Activated effector memory CD4-positive, alpha-beta T cell treated with anti-CD3 and anti-CD28 coated beads, Interleukin-2, amount 50 U/mL, for 16 hours (primary cell): Measurements from ENCODE around the gene GGPS1.
A peak's percentile ranks its signal among the peaks of the same experiment; 100 is the strongest.
"Not testable (repeated sequence)": the region's sequence is repeated elsewhere in the genome, so short reads cannot be mapped to it uniquely, and the experiment has no call there.

Source experiments
- DNase-seq: peaks from one replicate; pipeline ENCODE4 v3.0.0-alpha.2; 2020

Gene GGPS1

DNA sequence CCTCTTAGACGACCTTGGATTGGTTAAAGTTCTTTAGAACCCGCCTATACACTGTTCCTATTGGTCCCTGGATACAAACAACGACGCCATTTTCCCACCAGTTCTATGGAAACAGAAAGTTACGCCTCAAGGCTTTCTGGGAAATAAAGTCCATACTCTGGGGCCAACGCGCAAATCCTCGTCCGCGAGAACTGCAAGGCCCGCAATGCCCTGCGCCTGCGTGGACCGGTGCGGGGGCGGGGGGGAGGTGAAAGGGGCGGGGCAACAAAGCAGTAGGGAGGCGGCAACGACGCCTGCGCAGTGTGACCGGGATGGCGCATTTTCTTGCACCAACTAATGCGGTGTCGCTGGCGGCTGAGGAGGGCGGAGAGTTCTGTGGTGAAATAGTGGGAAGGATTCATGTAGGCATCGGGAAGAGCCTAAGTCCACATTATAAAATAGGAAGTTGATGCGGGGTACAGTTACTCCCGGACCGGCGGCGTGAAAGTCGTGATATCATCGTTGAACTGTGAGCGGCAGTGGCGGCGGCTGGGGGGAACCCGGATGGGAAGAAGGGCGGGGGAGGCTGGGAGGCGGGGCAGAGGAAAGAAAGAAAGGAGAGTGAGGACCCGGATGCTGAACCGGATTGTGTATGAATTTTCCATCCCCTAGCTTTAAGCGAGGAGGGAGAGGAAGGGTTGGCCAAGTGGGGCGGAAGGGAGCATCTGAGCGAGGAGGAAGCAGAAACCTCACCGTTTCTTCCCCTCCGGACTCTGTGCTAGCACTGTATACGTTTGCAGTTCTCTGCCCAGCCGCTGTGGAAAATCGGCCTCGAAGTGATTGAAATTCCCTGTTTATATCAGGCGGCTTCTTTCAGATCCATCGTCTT, at the start of gene GGPS1:
GGPS1 (plus strand) TSS at position 300 of the 868 bp plus-strand sequence. CDS start 6,695 bp downstream, outside the sequence.
- DNase-seq = peak; percentile 99

DNA sequence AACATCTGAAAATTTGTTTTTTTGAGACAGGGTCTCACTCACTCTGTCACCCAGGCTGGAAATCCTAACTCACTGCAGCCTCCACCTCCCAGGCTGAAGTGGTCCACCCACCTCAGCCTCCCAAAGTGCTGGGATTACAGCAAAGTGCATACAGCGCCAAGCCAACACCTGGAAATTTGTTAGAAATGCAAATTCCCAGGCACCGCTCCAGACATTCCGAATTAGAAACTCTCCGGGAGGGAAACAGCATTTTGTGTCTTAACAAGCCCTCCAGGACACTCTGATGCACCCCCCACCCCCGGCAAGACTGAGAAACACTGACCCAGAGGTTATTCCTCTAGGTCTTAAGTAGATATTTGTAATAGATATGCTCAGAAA, 49.5 kb upstream of the GGPS1 start:
- no peak for DNase-seq

DNA sequence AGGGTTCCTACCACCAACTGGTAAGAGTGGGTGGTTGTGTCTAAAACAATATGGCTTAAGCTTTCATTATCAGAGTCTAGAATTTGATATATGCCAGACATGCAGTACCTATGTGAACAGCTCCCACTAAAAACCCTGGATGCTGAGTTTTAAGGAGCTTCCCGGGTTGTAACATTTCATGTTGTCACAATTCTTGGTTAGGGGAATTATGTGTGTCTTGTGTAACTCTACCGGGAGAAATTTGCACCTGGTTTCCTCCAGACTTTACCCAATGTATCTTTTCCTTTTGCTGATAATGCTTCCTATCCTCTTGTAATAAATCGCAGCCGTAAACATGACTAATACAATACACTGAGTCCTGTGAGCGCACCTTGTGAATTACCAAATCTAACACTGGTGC, 48.7 kb upstream of the GGPS1 start:
- DNase-seq = no peak

DNA sequence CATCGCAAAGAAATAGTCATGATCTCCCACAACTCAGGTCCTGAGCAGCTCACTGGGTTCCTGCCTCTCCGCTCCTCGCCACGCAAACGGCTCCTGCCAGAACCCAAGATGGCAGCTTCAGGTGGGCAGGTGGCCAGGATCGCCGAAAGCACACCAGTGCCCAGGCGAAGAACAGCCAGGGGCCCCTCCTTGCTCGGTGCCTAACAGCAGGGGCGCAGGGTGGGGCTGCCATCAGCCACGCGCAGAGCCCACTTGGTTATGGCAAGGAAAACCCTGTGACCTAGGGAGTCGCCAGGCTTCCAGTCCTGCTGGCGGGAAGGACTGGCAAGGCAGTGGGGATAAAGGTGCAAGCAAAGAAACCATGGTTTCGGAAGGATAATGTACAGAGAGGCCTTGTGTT, 47.9 kb upstream of the GGPS1 start:
- no peak for DNase-seq

DNA sequence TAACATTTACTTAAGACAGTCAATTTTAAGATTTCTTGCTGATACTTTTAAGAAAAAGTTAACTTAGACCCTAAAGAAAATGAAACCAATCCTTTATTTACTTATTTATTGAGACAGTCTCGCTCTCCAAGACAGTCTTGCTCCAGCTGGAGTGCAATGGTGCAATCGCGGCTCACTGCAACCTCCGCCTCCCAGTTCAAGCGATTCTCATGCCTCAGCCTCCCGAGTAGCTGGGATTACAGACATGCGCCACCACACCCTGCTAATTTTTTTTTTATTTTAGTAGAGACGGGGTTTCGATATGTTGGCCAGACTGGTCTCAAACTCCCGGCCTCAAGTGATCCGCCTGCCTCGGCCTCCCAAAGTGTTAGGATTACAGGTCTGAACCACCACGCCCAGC, 44.7 kb upstream of the GGPS1 start:
- not testable (repeated sequence) for DNase-seq

GRCh38 chr1:235284231-235284769, 44.1 kb upstream of the GGPS1 start:
- DNase-seq = no peak

DNA sequence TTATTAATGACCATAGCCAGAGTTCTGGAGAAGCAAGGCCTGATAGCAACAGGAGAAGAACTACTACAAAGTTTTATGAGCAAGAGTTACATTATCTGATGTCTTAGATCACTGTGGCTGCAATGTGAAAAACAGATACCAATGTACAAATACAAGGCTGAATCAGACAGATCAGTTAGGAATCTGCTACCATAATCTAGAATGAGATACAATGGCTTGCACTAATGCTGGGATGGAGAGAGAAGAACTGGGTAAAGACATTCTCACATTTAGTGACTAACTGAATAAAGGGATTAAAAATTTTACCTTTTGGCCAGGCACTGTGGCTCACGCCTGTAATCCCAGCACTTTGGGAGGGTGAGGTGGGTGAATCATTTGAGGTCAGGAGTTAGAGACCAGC, 41.7 kb upstream of the GGPS1 start:
- no peak for DNase-seq

- DNase-seq = no peak
These were observed 41.0 kb upstream of the GGPS1 start for GRCh38 chr1:235287208-235287882.

DNA sequence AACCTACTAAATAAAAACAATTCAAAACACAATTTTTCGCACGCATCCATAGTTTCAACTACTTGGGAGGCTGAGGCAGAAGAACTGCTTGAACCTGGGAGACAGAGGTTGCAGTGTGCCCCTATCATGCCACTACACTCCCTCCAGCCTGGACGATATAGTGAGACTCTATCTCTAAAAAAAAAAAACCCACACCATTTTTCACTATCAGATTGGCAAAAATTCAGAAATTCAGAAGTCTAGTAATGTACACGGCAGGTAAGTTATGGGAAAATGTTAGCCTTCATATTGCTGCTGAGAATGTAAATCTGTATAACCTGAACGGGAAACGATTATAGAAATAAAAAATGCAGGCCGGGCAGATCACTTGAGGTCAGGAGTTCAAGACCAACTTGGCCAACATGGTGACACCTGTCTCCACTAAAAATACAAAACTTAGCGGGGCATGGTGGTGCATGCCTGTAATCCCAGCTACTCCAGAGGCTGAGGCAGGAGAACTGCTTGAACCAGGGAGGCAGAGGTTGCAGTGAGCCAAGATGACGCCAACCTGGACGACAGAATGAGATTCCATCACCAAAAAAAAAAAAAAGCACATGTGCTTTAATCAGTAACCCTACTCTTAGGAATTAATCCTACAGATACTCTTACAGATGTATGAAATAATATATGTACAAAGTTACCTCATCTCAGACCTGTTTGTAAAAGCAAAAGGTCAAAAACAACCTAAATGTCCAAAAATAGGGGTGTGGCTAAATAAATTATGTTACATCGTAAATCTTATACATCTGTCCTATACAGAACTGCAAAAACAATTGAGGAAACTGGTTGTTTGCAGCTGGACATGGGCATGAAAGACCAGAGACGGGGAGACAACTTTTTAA, 38.3 kb upstream of the GGPS1 start:
- no peak for DNase-seq

- DNase-seq = no peak
These were observed 37.4 kb upstream of the GGPS1 start for GRCh38 chr1:235290740-235291502.

- DNase-seq = no peak
These were observed 36.7 kb upstream of the GGPS1 start for GRCh38 chr1:235291599-235292091.

DNA sequence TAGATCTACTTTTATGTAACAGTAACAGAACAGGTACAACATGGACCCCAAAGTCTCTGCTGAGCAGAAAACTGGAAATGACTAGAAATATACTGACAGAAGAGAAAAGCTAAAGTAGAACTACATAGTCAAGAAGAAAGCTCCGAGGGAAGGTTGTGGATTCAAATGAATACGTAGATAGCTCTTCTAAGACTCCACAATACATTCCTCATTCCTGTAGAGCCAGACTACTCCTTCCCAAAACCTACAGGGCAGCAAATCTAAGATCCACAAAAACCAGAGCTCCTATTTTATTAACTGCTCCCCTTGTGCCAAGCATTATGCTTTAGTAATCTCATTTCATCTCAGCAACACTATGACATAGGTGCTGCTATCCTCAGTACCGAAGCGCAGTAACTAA, 35.6 kb upstream of the GGPS1 start:
- no peak for DNase-seq

GRCh38 chr1:235293322-235293942, 34.9 kb upstream of the GGPS1 start:
- no peak for DNase-seq

DNA sequence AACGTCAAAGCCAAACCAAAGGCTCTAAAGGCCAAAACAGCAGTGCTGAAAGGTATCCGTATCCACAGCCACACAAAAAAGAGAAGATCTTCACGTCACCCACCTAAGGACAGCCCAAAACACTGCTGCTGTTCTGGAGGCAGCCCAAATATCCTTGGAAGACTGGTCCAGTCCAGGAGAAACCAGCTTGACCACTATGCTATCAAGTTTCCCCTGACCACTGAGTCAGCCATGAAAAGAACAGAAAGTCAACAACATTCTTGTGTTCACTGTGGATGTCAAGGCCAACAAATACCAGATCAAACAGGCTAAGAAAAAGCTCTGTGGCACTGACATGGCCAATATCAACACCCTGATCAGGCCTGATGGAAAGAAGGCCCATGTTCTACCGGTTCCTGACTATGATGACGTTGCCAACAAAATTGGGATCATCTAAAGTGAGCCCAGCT, 32.4 kb upstream of the GGPS1 start:
- DNase-seq = no peak

DNA sequence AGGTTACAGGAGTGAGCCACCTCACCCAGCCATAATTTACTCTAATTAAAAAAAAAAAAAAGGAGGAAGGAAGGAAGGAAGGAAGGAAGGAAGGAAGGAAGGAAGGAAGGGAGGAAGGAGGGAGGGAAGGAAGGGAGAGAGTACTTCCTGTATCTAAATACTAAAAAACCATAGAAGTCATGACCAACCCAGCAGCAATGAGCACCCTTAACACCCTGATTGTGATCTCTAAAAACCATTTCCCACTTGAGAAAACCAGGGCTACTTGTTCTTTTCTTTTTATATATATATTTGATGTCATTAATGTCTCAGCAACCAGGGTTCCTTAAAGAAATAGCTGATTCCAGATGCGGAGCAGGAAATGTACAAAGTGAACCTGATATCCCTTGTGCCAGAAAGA, 31.6 kb upstream of the GGPS1 start:
- no peak for DNase-seq

DNA sequence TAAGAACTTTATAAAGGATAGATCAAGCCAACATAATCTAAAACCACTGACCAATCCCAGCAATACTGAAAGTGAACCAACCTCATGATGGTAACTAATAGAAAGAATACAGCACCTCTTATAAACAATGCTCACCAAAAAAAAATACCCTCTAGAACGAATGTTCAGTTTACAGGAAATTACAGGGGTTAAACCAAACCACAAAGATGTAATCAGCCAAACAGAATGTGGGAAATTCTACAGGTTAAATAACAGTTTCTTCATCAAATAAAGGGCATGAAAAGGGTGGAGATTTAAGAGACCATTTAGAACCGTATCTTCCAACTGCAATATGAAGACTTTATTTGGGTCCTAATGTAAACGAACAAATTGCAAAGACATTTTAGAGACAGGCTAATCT, 30.8 kb upstream of the GGPS1 start:
- no peak for DNase-seq

DNA sequence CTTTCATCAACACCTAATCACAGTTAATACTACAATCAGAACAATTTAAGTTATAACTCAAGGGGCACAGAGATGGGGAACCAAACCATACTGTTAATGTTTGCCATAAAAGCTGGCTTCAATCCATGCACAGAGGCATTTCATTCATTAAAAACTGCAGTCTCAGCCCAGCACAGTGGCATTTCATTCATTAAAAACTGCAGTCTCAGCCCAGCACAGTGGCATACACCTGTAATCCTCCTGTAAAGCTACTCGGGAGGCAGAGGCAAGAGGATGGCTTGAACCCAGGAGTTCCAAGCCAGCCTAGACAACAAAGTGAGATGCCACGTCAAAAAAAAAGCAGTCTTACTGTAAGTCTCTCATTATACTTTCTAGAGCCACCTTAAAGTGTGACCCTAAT, 29.6 kb upstream of the GGPS1 start:
- DNase-seq = no peak

DNA sequence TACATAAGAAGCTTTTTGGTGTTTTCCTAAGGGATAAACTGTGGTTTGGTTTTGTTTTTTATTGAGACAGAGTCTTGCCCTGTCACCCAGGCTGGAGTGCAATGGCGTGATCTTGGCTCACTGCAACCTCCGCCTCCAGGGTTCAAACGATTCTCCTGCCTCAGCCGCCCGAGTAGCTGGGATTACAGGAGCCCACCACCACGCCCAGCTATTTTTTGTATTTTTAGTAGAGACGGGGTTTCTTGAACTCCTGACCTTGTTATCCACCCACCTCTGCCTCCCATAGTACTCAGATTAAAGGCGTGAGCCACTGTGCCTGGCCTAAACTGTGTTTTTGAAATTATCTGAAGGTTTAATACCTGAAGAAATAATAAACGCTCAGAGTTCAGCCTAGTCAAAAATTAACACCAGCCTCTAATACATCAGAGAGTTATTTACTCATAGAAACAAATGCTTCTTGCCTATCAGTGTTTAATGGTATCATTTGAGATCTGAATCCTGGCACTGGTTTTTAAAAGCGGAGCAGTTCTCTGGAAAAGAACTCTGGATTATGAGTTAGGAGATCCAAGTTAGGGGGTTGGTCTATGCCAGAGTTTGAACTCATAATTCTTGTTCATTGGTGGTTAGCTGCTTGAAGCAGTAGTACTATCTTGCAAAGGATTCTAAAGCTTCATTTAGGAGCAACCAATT, 29.1 kb upstream of the GGPS1 start:
- no peak for DNase-seq

DNA sequence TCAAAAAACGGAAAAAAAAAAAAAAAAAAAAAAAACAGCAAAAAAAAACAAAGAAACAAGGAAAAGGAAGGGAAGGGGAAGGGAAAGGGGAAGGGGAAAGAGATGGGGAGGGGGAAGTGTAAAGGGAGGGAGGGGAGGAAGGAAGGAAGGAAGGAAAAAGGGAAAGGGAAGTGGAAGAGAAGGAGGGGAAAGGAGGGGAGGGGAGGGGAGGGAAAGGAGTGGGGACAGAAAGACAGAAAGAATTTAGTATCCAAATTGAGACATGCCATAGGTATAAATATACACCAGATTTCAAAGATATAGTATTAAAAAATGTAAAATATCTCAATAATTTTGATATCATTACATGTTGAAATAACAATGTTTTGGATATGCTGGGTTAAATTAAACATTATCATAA, 26.2 kb upstream of the GGPS1 start:
- no peak for DNase-seq

DNA sequence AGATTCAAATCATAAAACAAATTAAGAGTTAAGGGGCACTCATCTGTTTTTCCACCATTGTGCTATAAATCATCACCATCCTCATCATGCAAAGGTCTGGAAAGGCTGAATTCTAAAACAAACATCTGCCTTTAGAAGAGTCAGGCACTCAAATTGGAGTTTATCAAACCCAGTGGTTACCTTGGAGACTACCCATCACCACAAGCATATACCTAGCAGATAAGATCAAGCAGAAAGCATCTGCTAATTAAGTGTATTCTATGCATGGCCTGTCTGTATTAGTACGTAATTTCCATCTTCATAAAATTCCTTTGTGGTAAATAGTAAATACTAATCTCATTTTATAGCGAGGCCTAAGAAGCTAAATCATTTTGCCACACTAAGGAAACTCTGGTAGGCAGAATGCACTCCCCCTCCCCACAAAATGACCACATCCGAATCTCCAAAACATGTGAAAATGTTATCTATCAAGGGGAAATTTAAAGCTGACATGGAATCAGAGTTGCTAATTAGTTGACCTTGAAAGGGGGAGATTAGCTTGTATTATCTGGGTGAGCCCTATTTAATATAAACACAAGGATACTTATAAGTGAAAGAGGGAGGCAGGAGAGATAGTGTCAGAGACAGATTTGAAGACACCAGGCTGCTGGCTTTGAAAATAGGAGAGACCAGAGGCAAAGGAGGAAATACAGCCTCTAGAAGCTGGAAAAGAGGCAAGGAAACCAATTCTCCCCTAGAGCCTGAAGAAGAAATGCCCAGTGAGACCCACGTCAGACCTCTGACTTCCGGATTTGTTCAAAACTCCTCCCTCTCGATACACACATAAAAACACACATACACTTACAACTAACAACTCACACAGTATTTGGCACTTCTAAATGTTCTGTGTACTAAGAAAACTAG, 23.6 kb upstream of the GGPS1 start:
- DNase-seq = peak; percentile 69
